Ovary (tissue), 9 donors: ENCODE results near the gene NPAS3. TPM values are rescaled to one million over a fixed set of nuclear protein-coding genes. Genes with fewer than 3 reads are reported as not detected.

Source experiments
- DNase-seq, 5 donors: peaks; one replicate each; pipeline ENCODE4 v3.0.0-alpha.2; 2019 to 2020
- H3K27ac ChIP-seq, 2 donors: fragments of 200-600 bp; one replicate each; pipeline versions ENCODE4 v1.5.1 to v1.8.0; 2019 to 2022
- H3K27me3 ChIP-seq: fragments of 200-600 bp; one replicate; pipeline ENCODE4 v1.8.0; 2022
- H3K36me3 ChIP-seq: fragments of 200-600 bp; sonication (generic); one replicate; pipeline ENCODE4 v1.5.1; 2019
- H3K4me1 ChIP-seq: one replicate; pipeline ENCODE4 v1.8.1; 2013; ENCODE audit warnings: mild to moderate bottlenecking, moderate library complexity; ENCODE audit not compliant: insufficient read depth
- H3K4me3 ChIP-seq: fragments of 200-600 bp; sonication (generic); one replicate; pipeline ENCODE4 v1.5.1; 2017
- H3K9me3 ChIP-seq, 2 donors: fragments of 200-600 bp in 1 of 2; sonication (generic) in 1 of 2; one replicate each; pipeline versions ENCODE4 v1.5.1 to v1.8.1; 2013 to 2019; ENCODE audit warnings: mild to moderate bottlenecking in 1 of 2, moderate library complexity in 1 of 2
- EP300 ChIP-seq: sonication (generic); formaldehyde crosslinking; IDR thresholded peaks from one replicate; pipeline ENCODE4 v1.6.1; 2017; ENCODE audit warnings: antibody characterized with exemption
- POLR2A ChIP-seq: fragments of 450-650 bp; IDR thresholded peaks from one replicate; pipeline ENCODE4 v1.6.1; 2017; ENCODE audit warnings: antibody characterized with exemption, mild to moderate bottlenecking, moderate library complexity
- WGBS, 3 donors: extraction: QIAGEN DNeasy Blood & Tissue Kit in 1 of 3; methylation state at CpG; one replicate each; pipeline versions ENCODE4 v1.1.5 to v1.1.7; 2013 to 2017; 5-methylcytosine and 5-hydroxymethylcytosine counted together
- intact Hi-C, 4 donors: fragments of 100-400 bp; cut with DNase I; formaldehyde crosslinking; loops; one replicate each; pipeline versions ENCODE4 v1.11.0 to v1.15.1; 2022 to 2023
- polyA plus RNA-seq, 2 donors: library from polyadenylated mRNA; stranded (reverse); fragments of 200-250 nt in 1 of 2; fragments of 350-450 nt in 1 of 2; fragmentation: Illumina TruSeq in 1 of 2; extraction: RNeasy Lipid Tissue Mini Kit (QIAGEN cat#74804) in 1 of 2; gene quantifications; one replicate each; pipeline ENCODE4 v1.2.3, GENCODE V29; 2013 to 2014
- total RNA-seq, 7 donors: library from RNA; depleted of rRNA in 2 of 7; stranded (reverse); fragments of >200 nt in 2 of 7; fragmentation: NEBNext Ultra II Directional in 3 of 7; extraction: Animal tissue kit (Norgen Biotek cat#: 25700) in 3 of 7; gene quantifications; one replicate each; pipeline versions ENCODE4 v1.1.0 to v1.2.4, GENCODE V29; 2016 to 2023
- TF ChIP-seq, protein P1 (sequence below), 3 donors: fragments of 450-650 bp in 2 of 3; fragments of 200-600 bp in 1 of 3; IDR thresholded peaks; one replicate each; pipeline versions ENCODE4 v1.5.1 to v1.8.0; 2016 to 2022; ENCODE audit warnings: antibody characterized with exemption in 3 of 3, mild to moderate bottlenecking in 1 of 3
- donor health status: DM: no; HTN: no; CAD: no; lungs with moderate emphysema.
- donor health status: DM: no; HTN: no; CAD: no.
- donor health status: Bipolar disorder and iron deficiency.
- donor health status: DM: yes; HTN: yes; CAD: no.
- donor health status: DM: no; HTN: no; CAD: no.
- donor health status: DM: yes; HTN: yes; CAD: no.

The NPAS3 gene
- total and polyA plus RNA-seq, 9 donors = 1.9 to 15.4 (median 11.4) TPM

DNA sequence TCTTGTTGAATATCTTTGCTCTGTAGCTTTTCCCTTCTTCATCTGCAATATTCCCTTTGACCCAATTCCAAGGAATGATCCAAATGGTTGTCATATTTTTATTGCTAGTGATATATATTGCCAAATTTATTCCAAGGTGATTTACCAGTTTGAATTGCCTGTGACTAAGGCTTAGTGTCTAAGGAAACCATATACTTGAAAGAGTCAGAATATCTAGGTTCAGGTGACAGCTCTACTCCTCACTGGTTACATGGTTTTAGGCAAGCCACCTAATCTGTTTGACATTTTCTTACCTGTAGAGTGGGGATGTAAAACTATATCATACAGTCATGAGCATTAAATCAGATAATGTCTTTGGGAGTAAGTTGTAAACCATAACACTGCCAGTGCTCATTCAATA is 473.8 kb downstream of the NPAS3 start:
- TF ChIP-seq, protein P1, sequence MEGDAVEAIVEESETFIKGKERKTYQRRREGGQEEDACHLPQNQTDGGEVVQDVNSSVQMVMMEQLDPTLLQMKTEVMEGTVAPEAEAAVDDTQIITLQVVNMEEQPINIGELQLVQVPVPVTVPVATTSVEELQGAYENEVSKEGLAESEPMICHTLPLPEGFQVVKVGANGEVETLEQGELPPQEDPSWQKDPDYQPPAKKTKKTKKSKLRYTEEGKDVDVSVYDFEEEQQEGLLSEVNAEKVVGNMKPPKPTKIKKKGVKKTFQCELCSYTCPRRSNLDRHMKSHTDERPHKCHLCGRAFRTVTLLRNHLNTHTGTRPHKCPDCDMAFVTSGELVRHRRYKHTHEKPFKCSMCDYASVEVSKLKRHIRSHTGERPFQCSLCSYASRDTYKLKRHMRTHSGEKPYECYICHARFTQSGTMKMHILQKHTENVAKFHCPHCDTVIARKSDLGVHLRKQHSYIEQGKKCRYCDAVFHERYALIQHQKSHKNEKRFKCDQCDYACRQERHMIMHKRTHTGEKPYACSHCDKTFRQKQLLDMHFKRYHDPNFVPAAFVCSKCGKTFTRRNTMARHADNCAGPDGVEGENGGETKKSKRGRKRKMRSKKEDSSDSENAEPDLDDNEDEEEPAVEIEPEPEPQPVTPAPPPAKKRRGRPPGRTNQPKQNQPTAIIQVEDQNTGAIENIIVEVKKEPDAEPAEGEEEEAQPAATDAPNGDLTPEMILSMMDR (IDR thresholded peaks at IDR 0.05) = no peak
- TF ChIP-seq EP300 = no peak
- TF ChIP-seq POLR2A = no peak
- intact Hi-C loops = no loop called here
- no peaks in the 10 kb centered on the region for H3K27me3 ChIP-seq
- H3K4me3 ChIP-seq = no peak overlapping the region
- no peaks in the 10 kb centered on the region for H3K4me1 ChIP-seq
- H3K36me3 ChIP-seq = no peaks in the 10 kb centered on the region
- H3K9me3 ChIP-seq = no peaks in the 10 kb centered on the region
- no peak overlapping the region for H3K27ac ChIP-seq
- DNase-seq = no peak

DNA sequence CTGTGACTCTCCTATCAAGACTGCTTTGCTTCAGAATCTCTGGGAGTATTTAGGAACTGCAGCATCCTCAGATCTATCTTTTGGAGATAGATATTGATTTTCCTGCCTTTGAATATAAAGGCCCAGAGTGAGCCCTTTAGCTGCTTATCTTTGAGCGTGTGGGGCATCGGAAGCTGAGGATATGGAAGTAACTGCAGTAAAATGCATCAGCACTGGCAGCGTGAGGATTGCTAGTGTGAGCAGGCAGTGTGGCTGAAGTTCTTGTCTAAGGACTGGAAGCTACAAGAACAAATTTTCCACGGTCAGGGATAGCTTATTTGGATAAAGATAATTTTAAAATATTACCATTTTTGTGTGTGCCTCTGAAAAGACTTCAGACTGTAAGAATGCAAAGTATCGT is 474.7 kb downstream of the NPAS3 start:
- H3K27me3 ChIP-seq = no peaks in the 10 kb centered on the region
- no peak overlapping the region for H3K4me3 ChIP-seq
- H3K4me1 ChIP-seq = no peaks in the 10 kb centered on the region
- H3K36me3 ChIP-seq = no peaks in the 10 kb centered on the region
- WGBS, 3 donors = 74 to 83% (median 80%) methylated on average over 5 of the region's 5 CpGs
- H3K9me3 ChIP-seq = no peaks in the 10 kb centered on the region
- DNase-seq = no peak
- intact Hi-C loops = no loop called here
- H3K27ac ChIP-seq = no peak overlapping the region
- TF ChIP-seq, protein P1 (IDR thresholded peaks at IDR 0.05) = no peak
- TF ChIP-seq POLR2A (no peak), EP300 (no peak)

DNA sequence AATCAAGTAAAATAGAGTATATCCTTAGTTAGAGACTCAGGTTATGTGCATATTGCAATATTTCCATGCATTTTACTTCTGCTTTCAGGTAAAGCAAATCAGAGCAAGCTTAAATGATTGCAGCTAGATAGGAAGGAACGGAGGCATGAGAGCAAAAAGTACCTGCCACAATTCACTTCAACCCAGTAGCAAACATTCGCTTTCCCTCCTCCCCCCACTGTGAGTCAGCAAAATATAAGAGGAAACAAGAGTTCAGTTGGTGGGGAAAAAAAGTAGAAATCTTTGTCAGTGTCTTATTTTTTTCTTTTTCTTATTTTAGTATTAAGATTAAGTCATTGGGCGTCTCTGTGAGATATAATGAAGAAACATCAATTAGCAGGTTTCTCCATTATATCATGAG is 475.4 kb downstream of the NPAS3 start:
- no peak for DNase-seq
- H3K27me3 ChIP-seq = no peaks in the 10 kb centered on the region
- no peaks in the 10 kb centered on the region for H3K36me3 ChIP-seq
- H3K9me3 ChIP-seq = no peaks in the 10 kb centered on the region
- no peaks in the 10 kb centered on the region for H3K4me1 ChIP-seq
- TF ChIP-seq, protein P1 (IDR thresholded peaks at IDR 0.05) = no peak
- WGBS, 3 donors = 82 to 85% (median 83%) methylated on average over 3 of the region's 3 CpGs
- H3K27ac ChIP-seq = no peak overlapping the region
- H3K4me3 ChIP-seq = no peak overlapping the region
- intact Hi-C loops = no loop called here

DNA sequence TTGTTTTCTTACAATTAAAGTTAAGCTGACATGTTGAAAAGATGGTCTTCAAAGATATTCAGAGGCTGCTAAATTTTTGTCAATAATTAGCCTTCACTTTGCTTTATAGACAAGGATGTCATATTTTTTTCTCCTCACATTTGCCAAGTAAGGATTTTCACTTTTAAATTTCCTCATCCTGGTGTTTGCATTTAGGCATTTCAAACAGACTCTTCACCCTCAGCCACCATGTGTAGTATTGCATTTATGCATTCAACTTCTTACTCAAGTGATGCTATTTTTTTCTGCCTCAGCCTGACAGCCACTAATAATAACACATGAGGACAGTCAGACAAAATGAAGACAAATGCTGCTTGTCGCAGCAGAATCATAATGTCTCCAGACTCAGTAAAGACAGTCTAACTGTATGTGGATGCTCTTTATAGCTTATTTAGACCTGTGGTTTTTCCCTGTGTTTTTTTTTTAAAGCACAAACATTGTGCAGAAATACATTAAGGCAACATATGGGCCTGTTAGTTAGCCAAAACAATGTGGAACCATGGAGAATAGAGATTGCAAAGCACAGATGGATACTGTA is 481.5 kb downstream of the NPAS3 start:
- no peak overlapping the region for H3K27ac ChIP-seq
- H3K27me3 ChIP-seq = no peaks in the 10 kb centered on the region
- no peaks in the 10 kb centered on the region for H3K9me3 ChIP-seq
- intact Hi-C loops = no loop called here
- no peak for DNase-seq
- H3K4me3 ChIP-seq = no peak overlapping the region
- no peaks in the 10 kb centered on the region for H3K4me1 ChIP-seq
- WGBS, 3 donors = 93 to 96% (median 95%) methylated on average over 1 of the region's 1 CpG
- TF ChIP-seq EP300 = no peak
- TF ChIP-seq, protein P1 (IDR thresholded peaks at IDR 0.05) = no peak
- no peak for TF ChIP-seq POLR2A
- no peaks in the 10 kb centered on the region for H3K36me3 ChIP-seq
